ENCODE results near the gene KPRP. TPM values are rescaled to one million over a fixed set of nuclear protein-coding genes. Genes with fewer than 3 reads are reported as not detected.

Gene KPRP
- total RNA-seq (2014; rRNA removed; shearing (Covaris generic)) (under 0.01 and 0.22 TPM in 2 replicates), polyA plus RNA-seq (2016; fragmentation: Nextera tagmentation; extraction: Ambion mirVana) (9.9 and 10.4 TPM in 2 replicates)

- Histone ChIP-seq H2AFZ (peak within 1 kb of the TSS; percentile 5; the same call in 1 of the 2 replicates), H3K4me3 (no peak within 1 kb of the TSS)
These were observed at the start of gene KPRP for GRCh38 chr1:152757747-152758146. Gene KPRP (plus strand): TSS chr1:152758025. CDS start chr1:152759589, 1,564 bp downstream.

GRCh38 chr1:152718238-152718637 lies 39.6 kb upstream of the KPRP start:
- no peak overlapping the region for H3K27ac ChIP-seq
- no peak overlapping the region for H3K9ac ChIP-seq
- TF ChIP-seq EZH2phosphoT487 (IDR thresholded peaks at IDR 0.05; ENCODE audit: insufficient read depth, low read depth), result no peak
- no peak for TF ChIP-seq EZH2 (IDR thresholded peaks at IDR 0.05; ENCODE audit: insufficient read depth, poor library complexity, severe bottlenecking)
- no peaks in the 10 kb centered on the region for H3K36me3 ChIP-seq (ENCODE audit: low read depth)
- no peaks in the 10 kb centered on the region for H3K9me2 ChIP-seq (ENCODE audit: insufficient read depth)
- no peaks in the 10 kb centered on the region for H3K4me1 ChIP-seq (ENCODE audit: insufficient read depth)
- no peak overlapping the region for H2AFZ ChIP-seq
- no peaks in the 10 kb centered on the region for H4K20me1 ChIP-seq (ENCODE audit: insufficient read depth)
- in situ Hi-C loops (cut with MboI), result no loop called here
- no peak for DNase-seq
- H3K4me2 ChIP-seq (ENCODE audit: unreplicated experiment), result no peak overlapping the region
- no peaks in the 10 kb centered on the region for H3K9me3 ChIP-seq (ENCODE audit: low read depth)
- no peak overlapping the region for H3K4me3 ChIP-seq
- no peaks in the 10 kb centered on the region for H3F3A ChIP-seq (ENCODE audit: insufficient read depth)
- no peaks in the 10 kb centered on the region for H3K79me2 ChIP-seq (ENCODE audit: insufficient read depth)
- no peaks in the 10 kb centered on the region; the same call in 1 of the 2 replicates for H3K27me3 ChIP-seq (replicated peaks; ENCODE audit: insufficient read depth)

More at GRCh38 chr1:152757747-152758146, at the start of gene KPRP:
- Histone ChIP-seq H3K27ac (no peak within 1 kb of the TSS), H3K9me2 (ENCODE audit: insufficient read depth) (no peaks in the 10 kb centered on the region), H3K9ac (no peak within 1 kb of the TSS), H3K9me3 (ENCODE audit: low read depth) (no peaks in the 10 kb centered on the region), H3K79me2 (ENCODE audit: insufficient read depth) (no peaks in the 10 kb centered on the region), H3K4me1 (ENCODE audit: insufficient read depth) (peaks cover 30% of the 10 kb centered on the region), H3F3A (ENCODE audit: insufficient read depth) (peaks cover 22% of the 10 kb centered on the region), H3K4me2 (ENCODE audit: unreplicated experiment) (no peak within 1 kb of the TSS), H3K27me3 (replicated peaks; ENCODE audit: insufficient read depth) (no peaks in the 10 kb centered on the region), H3K36me3 (ENCODE audit: low read depth) (no peaks in the 10 kb centered on the region), H4K20me1 (ENCODE audit: insufficient read depth) (no peaks in the 10 kb centered on the region)
- in situ Hi-C loops (cut with MboI), result no loop called here
- DNase-seq, result peak; percentile 42
- TF ChIP-seq EZH2 (IDR thresholded peaks at IDR 0.05; ENCODE audit: insufficient read depth, poor library complexity, severe bottlenecking) (no peak), EZH2phosphoT487 (IDR thresholded peaks at IDR 0.05; ENCODE audit: insufficient read depth, low read depth) (no peak)
- WGBS, 2 experiments (ENCODE audit: low coverage in 1 of 2, low lambda C conversion rate in 2 of 2, missing lambda C conversion rate in 2 of 2), result 26 to 28% methylated on average over 6 of the region's 6 CpGs

- no peak for TF ChIP-seq EZH2 (IDR thresholded peaks at IDR 0.05; ENCODE audit: insufficient read depth, poor library complexity, severe bottlenecking)
- no peak for TF ChIP-seq EZH2phosphoT487 (IDR thresholded peaks at IDR 0.05; ENCODE audit: insufficient read depth, low read depth)
- peak; percentile 50 for DNase-seq
These were observed 32.6 kb upstream of the KPRP start for GRCh38 chr1:152725261-152725660.

GRCh38 chr1:152728986-152729385 lies 28.8 kb upstream of the KPRP start:
- H3K36me3 ChIP-seq (ENCODE audit: low read depth), result no peaks in the 10 kb centered on the region
- H3K9me3 ChIP-seq (ENCODE audit: low read depth), result no peaks in the 10 kb centered on the region
- TF ChIP-seq EZH2phosphoT487 (IDR thresholded peaks at IDR 0.05; ENCODE audit: insufficient read depth, low read depth) (no peak), EZH2 (IDR thresholded peaks at IDR 0.05; ENCODE audit: insufficient read depth, poor library complexity, severe bottlenecking) (no peak)
- H4K20me1 ChIP-seq (ENCODE audit: insufficient read depth), result no peaks in the 10 kb centered on the region
- 0 out of 2 replicates have a peak overlapping the region, but pooled peaks have one; percentile 42 for H2AFZ ChIP-seq
- WGBS, 2 experiments (ENCODE audit: low coverage in 1 of 2, low lambda C conversion rate in 2 of 2, missing lambda C conversion rate in 2 of 2), result 30 to 38% methylated on average over 1 of the region's 1 CpG
- H3K9ac ChIP-seq, result no peak overlapping the region
- no peak overlapping the region for H3K4me3 ChIP-seq
- in situ Hi-C loops (cut with MboI), result no loop called here
- no peak overlapping the region for H3K4me2 ChIP-seq (ENCODE audit: unreplicated experiment)
- no peak for DNase-seq
- no peaks in the 10 kb centered on the region for H3K79me2 ChIP-seq (ENCODE audit: insufficient read depth)
- H3K27ac ChIP-seq, result no peak overlapping the region
- H3F3A ChIP-seq (ENCODE audit: insufficient read depth), result no peaks in the 10 kb centered on the region
- H3K27me3 ChIP-seq (replicated peaks; ENCODE audit: insufficient read depth), result no peaks in the 10 kb centered on the region
- 0 out of 2 replicates have a peak, but pooled peaks cover 6% of the 10 kb centered on the region for H3K4me1 ChIP-seq (ENCODE audit: insufficient read depth)
- H3K9me2 ChIP-seq (ENCODE audit: insufficient read depth), result no peaks in the 10 kb centered on the region

More at GRCh38 chr1:152725261-152725660, 32.6 kb upstream of the KPRP start:
- Histone ChIP-seq H3K9me3 (ENCODE audit: low read depth) (no peaks in the 10 kb centered on the region), H3K4me3 (no peak overlapping the region), H3K27ac (no peak overlapping the region), H3K27me3 (replicated peaks; ENCODE audit: insufficient read depth) (no peaks in the 10 kb centered on the region; the same call in 1 of the 2 replicates), H3K9me2 (ENCODE audit: insufficient read depth) (no peaks in the 10 kb centered on the region), H3K36me3 (ENCODE audit: low read depth) (no peaks in the 10 kb centered on the region), H3K9ac (no peak overlapping the region), H3K4me2 (ENCODE audit: unreplicated experiment) (no peak overlapping the region), H3K4me1 (ENCODE audit: insufficient read depth) (0 out of 2 replicates have a peak, but pooled peaks cover 6% of the 10 kb centered on the region), H3K79me2 (ENCODE audit: insufficient read depth) (no peaks in the 10 kb centered on the region), H2AFZ (no peak overlapping the region), H4K20me1 (ENCODE audit: insufficient read depth) (no peaks in the 10 kb centered on the region), H3F3A (ENCODE audit: insufficient read depth) (no peaks in the 10 kb centered on the region)
- in situ Hi-C loops (cut with MboI), result no loop called here

- TF ChIP-seq EZH2 (IDR thresholded peaks at IDR 0.05; ENCODE audit: insufficient read depth, poor library complexity, severe bottlenecking) (no peak), EZH2phosphoT487 (IDR thresholded peaks at IDR 0.05; ENCODE audit: insufficient read depth, low read depth) (no peak)
- no peak overlapping the region for H2AFZ ChIP-seq
- H3K9me3 ChIP-seq (ENCODE audit: low read depth), result no peaks in the 10 kb centered on the region
- H3K9me2 ChIP-seq (ENCODE audit: insufficient read depth), result no peaks in the 10 kb centered on the region
- no peak overlapping the region for H3K9ac ChIP-seq
- DNase-seq, result peak; percentile 19
- H3F3A ChIP-seq (ENCODE audit: insufficient read depth), result no peaks in the 10 kb centered on the region
- H3K36me3 ChIP-seq (ENCODE audit: low read depth), result no peaks in the 10 kb centered on the region
- no peaks in the 10 kb centered on the region for H4K20me1 ChIP-seq (ENCODE audit: insufficient read depth)
- WGBS, 2 experiments (ENCODE audit: low coverage in 1 of 2, low lambda C conversion rate in 2 of 2, missing lambda C conversion rate in 2 of 2), result 20 to 26% methylated on average over 1 of the region's 1 CpG
- no peaks in the 10 kb centered on the region for H3K27me3 ChIP-seq (replicated peaks; ENCODE audit: insufficient read depth)
- no peak overlapping the region for H3K27ac ChIP-seq
- H3K4me3 ChIP-seq, result no peak overlapping the region
- H3K79me2 ChIP-seq (ENCODE audit: insufficient read depth), result no peaks in the 10 kb centered on the region
- in situ Hi-C loops (cut with MboI), result no loop called here
- no peak overlapping the region for H3K4me2 ChIP-seq (ENCODE audit: unreplicated experiment)
- H3K4me1 ChIP-seq (ENCODE audit: insufficient read depth), result peaks cover 9% of the 10 kb centered on the region
These were observed 22.2 kb upstream of the KPRP start for GRCh38 chr1:152735648-152736047.
